ENCODE measurements around the gene BUB1B.

DNA sequence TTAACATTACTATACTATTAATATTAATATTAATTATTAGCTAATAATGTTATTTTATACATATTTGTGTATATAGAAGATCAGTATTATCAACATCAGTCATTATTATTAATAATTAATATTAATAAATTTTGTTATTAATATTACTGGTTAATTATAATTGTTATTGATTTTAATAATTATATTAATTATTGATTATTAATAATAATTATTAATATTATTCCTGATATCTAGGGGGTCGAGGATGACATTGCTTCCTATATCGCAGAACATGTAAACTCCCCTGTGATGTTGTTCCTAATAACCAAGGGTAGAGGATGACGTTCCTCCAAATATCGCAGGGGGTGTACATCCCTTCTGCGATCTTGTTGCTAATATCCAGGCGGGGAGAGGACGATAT lies 34.9 kb upstream of the BUB1B start:
- TF ChIP-seq POLR2A (IDR thresholded peaks at IDR 0.05) = no peak
- no peak for TF ChIP-seq CTCF (IDR thresholded peaks at IDR 0.05)
